ENCODE results near the gene FGFR4.

Gene FGFR4

DNA sequence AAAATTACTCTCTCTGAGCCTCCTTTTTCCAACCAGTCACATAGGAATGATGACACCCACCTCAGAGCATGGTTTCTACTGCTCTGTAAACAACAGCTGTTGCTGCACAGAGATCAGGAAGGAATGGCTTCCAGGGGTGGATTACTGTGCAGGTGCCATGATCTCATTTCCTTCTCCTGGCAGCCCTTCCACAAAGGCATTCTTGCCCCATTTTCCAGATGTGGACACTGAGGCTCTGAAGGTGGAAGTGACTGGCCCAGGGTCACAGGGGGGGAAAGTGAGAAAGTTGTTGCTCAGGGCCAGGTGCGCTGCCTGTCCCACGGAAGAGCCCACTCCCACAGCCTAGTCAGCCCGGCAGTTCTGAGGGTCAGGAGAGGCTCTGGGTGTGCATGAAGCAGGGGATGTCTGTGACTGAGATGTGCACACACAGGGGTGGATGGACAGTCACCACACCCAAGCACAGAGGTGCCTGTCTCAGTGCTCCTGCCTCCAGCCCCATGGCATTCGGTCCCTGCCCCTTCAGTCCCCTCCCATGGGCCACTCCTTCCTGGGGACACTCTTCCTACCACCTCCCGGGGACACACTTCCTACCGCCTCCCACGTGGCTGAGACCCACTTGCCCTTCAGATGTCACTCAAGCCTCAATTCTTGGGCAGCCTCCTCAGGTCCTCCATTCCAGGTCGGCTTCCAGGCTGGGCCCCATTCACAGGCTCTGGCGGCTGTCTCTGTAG lies 17.0 kb downstream of the FGFR4 start:
- DNase-seq, result no peak

DNA sequence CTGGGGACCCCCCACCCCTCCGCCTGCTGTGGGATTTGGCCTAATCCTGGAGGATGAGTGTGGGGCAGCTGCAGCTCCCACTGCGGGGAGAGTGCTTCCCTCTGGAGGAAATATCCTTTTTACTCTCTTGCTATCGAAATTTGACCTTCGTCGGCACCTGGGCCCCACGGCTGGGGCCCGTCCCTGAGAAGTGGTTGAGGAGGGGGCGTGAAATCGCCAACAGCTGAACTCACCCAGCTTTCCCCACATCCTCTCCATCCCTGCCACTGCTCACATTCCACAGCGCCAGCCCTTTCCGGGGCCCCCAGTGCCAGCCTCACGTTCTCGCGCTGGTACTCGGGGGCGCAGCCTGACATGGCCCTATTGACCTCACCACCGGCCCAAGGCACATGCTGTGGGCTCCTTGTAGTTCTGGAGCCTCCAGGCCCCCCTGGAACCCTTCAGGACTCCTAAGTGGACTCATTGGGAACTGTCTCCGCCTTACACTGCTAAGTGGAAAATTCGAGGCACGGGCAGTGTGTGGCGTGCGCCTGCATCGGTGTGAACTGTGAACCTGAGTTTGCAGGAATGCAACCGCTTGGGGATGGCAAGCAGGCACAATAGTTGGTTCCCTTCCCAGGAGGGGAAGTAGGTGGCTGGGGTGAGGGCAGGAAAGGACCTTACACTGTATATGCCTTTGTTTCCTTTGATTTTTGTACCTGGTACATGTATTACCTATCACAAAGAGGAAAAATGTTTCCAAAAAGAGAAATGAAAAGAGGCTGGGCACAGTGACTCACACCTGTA lies 19.2 kb downstream of the FGFR4 start:
- DNase-seq, result no peak

DNA sequence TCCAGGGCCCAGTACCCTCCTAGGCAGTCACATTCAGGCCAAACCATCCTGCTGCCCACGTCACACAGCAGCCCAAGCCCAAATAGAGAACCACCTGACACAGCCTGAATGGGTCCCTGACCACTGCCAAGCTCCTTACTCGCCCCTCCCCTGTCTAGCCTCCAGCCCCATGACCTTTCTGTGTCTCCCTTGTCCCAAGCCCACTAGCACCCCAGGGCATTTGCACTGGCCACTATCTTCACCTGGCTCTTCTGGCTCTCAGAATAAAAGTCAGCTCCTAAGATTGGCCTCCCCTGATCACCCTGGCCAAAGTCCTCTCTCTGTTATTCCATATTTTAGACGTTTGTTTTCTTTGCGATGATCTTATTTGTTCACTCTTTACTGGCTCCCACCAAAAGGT lies 20.4 kb downstream of the FGFR4 start:
- DNase-seq, result no peak

DNA sequence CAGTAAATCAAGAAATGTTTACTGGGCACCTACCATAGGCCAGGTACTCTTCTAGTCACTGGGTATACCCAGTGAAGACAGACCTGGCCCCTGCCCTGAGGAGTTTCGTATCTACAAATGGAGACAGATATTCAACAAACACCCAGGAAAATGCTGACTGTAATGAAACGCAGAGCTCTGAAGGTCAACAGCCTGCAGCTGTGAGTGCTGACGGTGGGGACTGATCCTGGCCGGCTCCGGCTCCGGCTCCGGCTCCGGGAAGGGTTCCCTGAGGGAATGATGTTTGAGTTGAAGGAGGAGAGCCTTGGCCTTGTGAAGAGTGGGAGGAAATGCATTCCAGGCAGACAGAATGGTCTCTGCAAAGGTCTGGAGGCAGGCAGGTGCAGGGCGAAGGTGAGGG lies 23.1 kb downstream of the FGFR4 start:
- no peak for DNase-seq

DNA sequence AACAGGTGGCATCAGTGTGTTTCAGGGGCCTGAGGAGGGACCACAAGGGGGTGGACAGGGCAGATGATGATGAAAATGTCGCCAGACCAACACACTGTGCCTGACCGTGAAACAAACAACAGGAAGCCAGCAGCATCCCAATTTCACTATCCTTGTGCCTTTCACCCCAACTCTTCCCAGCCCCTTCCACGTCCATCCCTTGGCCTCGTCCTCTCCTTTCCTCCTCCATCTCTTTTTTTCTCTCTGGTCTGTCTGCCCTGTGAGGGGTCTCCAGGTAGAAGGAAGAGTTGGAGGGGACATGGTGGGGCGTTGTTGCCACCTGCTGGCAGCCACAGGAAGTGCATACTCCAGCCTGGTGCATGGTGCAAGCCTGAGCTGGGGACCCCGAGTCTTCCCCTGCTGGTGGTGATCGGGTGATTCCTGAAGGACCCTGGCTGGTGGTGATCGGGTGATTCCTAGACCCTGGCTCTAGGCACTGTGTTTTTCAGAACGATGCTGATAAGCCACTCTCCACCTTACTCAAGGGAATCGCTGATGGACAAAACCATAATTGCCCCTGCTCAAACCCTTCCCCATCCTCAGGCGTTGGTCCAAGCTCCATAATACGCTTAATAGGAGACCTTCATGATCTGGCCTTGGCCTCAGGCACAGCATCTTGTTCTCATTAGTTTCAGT lies 25.1 kb downstream of the FGFR4 start:
- DNase-seq, result peak; percentile 70

DNA sequence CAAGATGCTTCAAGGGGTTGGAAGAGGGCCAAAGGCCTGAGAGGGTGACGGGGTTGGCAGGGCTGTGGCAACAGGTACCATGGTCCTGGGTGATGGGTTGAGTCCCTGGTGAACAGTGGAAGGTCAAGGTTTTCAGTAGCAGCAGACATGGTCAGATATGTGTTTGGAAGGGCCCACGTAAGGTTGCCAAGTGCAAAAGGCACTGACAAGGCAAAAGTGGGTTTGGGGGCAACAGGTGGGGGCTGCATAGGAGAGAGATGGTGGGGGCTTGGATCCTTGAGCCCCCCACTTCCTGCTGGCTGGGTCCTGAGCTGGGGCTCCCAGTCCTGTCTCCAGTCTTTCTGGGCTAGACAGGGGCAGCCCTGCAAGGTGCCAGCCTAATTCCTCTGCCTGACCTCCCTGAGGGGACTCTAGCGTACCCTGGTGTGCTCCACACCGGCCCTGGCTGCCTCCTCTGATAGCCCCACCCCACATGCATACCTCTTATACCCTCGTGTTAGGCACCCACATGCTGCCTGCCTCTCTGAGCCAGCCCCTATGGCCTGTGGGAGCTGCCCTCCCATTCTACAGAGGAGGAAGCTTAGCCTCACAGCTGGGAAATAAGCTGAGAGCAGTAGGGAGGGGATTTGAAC lies 26.0 kb downstream of the FGFR4 start:
- no peak for DNase-seq

DNA sequence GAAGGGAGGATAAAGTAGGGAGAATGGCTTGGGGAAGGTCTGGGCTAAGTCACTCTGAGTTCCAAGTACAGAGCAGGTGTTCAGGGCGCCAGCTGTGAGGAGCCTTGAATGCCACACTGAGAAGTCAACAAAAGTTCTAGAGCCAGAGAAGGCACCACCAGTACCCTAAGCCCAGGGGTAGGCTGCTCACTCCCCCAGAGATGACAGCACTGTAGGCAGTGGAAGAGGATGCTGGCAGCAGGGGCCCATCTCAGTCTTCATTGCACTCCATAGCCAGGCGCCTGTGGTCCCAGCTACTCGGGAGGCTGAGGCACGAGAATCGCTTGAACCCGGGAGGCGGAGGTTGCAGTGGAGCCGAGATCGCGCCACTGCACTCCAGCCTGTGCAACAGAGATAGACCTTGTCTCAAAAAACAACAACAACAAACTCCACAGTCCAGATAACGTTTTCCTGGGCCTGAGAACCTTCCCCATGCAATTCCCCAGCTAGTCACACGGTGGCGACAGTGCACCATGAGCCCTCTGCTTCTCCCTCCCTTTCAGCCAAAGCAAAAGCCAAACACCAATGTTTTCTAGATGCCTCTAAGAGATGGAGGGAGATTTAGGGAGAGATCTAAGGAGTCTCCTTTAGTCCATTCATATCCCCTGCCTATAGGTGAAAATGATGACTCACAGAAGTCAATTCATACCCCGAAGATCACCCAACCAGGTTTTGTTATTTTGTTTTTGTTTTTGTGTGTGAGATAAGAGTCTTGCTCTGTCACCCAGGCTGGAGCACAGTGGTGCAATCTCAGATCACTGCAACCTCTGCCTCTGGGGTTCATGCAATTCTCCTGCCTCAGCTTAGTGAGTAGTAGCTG lies 27.1 kb downstream of the FGFR4 start:
- DNase-seq, result peak; percentile 84

DNA sequence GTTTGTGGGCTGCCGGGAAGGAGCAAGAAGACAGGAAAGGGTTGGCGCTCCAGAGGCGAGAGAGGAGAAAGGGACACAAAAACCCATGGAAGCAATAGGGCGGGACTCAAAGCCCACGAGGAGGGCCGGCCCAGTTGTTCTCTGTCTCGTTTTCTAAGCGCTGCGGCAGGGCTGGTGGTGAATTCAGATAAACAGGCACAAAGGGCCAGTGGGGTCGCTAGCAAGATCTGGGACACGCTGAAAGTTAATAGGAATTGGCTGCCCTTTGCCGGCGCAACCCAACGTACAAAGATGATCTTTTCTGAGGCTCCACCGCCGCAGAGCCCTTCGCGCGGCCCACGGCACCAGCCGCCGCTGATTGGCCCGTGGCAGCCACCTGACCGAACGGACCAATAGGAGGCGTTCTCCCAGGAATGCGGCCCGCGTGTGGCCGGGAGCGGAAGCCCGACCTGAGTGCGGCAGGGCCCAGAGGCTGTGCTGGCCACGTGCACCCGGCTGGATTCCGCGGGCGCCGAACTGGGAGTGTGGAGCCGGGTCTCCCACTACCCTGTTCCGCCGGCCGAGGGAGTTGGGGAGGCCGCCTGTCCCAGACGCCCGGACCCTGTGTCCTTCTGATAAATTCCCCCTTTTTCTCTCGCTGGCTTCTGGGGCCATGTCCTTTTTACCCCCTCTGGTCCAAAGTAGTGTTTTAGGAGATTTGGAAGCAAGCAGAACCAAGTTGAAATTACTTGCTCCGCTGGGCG lies 30.1 kb downstream of the FGFR4 start:
- peak; percentile 86 for DNase-seq

DNA sequence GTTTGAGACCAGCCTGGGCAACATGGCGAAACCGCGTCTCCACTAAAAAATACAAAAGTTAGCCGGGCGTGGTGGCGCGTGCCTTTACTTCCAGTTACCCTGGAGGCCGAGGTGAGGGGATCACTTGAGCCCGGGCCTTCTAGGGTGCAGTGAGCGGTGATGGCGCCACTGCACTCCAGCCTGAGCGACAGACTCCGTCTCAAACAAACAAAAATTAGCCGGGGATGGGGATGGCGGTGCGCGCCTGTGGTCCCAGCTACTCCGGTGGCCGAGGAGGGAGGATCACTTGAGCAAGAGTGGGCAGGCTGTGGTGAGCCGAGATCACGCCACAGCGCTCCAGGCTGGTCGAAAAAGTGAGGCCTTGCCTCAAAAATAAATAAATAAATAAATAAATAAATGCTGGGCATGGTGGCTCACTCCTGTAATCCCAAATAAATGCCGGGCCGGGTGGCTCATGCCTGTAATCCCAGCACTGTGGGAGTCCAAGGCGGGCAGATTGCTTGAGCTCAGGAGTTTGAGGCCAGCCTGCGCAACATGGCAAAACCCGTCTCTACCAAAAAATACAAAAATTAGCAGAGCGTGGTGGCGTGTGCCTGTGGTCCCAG lies 30.8 kb downstream of the FGFR4 start:
- DNase-seq, result no peak

DNA sequence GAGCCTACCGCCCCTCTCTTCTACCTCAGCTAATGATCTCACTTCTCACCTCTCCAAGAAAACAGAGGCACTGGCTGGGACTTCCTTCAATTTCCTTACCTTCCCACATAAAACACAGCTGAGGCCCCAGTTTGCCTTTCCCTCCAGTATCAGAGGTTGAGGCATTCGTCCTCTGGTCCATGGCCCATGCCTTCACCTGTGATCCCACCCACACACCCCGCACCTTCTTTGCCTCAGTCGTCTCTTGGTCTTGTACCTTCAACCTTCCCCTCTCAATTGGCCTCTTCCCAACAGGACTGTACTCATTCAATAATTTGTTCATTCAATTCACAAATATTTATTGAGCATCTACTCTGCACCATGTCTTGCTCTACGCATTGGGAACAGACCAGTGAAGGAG lies 35.9 kb downstream of the FGFR4 start:
- DNase-seq, result no peak

DNA sequence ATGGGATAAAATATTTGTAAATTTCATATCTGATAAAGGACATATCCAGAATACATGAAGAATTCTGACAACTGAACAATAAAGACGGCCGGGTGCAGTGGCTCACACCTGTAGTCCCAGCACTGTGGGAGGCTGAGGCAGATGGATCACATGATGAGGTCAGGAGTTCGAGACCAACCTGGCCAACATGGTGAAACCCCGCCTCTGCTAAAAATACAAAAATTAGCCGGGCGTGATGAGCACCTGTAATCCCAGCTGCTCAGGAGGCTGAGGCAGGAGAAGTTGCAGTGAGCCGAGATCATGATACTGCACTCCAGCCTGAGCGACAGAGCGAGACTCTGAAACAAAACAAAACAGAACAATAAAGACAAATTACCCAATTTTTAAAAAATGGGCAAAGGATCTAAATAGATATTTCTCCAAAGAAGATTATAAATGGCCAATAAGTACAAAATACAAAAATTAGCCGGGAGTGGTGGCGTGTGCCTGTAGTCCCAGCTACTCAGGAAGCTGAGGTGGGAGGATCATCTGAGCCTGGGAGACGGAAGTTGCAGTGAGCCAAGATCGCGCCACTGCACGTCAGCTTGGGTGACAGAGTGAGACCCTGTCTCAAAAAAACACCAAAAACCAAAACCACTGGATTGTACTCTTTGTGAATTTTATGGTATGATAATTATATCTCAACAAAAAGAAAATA lies 37.2 kb downstream of the FGFR4 start:
- DNase-seq, result no peak

DNA sequence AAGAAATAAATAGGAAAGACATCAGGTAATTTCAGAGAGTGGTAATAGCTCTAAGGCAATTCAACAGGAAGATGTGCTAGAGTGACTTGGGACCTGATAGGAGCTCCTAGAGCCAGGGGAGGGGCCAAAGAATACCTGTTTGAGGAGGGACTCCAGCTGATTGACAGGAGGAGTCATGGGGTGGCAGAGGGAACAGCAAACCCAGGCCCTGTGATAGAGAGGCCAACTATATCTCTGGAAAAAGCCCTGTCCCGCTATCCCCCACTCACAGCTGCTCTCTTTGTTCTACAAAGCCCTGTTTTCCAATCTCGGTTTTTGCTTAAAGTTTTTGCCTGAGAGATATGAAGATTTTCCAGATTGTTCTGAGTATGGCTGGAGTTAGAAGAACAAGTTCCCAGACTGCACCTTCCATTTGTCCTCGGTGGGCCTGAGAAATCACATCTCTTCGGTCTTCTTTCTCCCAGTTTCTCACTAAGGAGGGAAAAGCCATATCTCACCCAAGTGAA lies 37.8 kb downstream of the FGFR4 start:
- DNase-seq, result no peak

DNA sequence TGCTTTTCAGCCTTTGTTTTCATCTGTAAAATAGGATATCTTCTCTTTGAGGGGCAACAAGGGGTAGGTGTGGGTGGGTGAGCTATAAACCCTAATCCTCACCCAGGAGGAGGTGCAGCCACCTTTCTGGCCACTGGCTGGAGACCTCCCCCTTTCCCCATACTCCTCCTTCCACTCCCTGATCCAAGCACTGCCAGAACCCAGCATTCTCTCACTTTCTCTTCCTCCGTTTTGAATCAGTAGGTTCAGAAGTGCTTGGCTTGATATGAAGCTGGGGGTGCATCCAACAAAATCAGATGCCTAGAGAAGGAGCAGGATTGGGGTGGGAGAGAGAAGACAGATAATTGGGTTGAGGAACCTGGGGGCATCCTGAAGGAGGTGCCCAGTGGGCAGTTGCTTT lies 40.1 kb downstream of the FGFR4 start:
- DNase-seq, result no peak

DNA sequence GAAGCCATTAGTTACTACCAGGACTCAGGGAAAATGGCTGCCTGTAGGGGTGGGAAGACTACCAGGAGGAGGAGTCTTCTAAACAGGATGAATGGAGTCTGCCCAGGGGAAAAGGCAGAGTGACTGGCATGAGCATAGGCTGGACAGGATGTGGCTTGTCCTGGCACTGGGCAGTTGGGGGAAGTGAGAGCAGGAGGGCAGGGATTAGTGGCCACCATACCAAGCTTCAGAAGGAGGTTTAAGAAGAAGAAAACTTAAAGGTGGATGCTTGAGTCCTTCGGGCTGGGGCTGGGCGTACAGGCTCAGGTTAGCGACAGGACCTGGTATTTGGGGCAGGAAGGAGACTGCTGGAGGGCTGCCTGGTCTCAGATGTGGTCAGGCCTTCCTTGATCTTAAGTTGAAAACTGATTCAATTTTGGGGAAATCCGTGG lies 41.9 kb downstream of the FGFR4 start:
- no peak for DNase-seq

DNA sequence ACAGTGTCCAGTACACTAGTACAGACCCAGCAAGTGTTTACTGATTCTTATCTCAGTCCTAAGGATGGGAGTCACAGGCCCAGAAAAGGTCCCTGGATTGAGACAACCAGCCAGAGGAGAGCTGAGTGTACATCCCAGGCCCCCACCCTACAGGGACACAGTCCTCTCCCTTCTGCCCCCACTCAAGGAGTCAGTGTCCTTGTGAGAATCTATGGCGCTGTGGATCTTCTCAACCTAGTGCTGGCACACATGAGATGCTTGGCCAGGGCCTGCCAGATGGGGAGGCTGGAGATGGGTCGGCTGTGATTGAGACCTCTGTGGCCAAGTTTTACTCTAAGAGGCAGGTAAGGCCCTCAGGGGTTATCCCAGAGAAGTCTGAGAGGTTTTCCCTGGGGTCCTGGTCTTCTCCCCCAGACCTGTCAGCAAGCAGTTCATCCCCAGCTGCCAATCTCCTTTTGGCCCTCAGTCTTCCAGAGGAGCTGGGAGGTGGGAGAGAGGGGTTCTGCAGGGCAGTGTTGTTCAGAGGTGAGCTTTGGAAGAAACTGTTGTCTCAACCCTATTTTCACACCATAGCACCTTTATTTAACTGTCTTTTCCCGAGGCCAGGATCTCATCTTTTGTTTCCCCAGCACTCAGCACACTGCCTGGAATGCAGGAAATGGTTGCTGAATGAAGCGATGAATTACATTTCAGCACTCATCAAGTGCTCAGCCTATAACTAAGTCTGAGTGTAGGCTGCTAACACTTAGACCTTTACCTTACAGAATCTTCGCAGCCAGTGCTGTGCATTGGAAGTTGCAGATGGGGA lies 43.7 kb downstream of the FGFR4 start:
- no peak for DNase-seq

DNA sequence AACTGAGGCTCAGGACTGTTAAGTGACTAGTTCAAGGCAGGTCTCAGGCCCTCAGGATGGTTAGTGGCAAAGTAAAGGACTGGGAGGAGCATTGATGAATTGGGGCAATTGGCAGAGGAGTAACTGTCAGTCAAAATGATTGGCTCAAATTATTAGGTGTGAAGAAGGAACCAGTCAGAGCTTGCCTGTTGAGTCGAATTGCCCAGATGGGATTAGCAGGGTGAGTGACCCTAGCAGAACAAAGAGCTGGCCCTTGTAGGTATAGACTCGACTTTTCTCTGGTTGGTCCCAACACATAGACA lies 44.3 kb downstream of the FGFR4 start:
- no peak for DNase-seq

DNA sequence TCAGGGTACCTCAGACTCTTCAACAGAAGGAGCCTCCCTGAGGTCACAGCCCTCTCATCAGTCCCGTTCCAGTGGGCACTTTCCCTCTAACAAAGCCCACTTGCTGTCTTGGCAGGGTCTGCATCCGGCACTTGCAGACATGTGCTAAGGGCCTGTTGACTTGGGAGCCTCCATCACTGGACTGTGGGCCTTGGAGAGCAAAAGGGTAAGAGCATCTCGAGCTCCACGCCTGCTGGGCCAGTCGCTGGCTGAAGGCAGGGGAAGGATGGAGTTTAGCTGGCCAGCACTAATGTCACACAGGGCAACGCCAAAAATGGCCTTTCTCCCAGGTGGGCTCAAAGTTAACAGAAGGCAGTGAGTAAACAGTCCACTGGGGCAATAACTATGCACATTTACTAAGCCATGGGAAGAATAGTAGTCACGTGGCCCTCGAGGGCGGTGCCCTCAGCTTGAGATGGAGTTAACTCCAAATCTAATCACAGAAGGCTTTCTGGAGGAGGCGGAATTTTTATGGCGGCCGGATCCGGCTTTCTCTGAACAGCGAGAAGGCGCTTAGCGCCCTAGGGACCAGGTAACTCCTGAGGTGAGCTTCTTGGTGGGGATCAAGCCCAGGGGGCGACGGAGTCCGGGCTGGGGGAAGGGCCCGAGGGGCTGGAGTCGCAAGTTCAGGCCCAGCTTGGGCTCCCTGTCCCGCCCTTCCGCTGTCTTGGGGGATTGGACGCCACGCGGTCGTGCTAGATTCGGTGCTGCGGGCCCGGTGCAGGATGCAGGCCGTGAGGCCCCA lies 44.8 kb downstream of the FGFR4 start:
- no peak for DNase-seq

DNA sequence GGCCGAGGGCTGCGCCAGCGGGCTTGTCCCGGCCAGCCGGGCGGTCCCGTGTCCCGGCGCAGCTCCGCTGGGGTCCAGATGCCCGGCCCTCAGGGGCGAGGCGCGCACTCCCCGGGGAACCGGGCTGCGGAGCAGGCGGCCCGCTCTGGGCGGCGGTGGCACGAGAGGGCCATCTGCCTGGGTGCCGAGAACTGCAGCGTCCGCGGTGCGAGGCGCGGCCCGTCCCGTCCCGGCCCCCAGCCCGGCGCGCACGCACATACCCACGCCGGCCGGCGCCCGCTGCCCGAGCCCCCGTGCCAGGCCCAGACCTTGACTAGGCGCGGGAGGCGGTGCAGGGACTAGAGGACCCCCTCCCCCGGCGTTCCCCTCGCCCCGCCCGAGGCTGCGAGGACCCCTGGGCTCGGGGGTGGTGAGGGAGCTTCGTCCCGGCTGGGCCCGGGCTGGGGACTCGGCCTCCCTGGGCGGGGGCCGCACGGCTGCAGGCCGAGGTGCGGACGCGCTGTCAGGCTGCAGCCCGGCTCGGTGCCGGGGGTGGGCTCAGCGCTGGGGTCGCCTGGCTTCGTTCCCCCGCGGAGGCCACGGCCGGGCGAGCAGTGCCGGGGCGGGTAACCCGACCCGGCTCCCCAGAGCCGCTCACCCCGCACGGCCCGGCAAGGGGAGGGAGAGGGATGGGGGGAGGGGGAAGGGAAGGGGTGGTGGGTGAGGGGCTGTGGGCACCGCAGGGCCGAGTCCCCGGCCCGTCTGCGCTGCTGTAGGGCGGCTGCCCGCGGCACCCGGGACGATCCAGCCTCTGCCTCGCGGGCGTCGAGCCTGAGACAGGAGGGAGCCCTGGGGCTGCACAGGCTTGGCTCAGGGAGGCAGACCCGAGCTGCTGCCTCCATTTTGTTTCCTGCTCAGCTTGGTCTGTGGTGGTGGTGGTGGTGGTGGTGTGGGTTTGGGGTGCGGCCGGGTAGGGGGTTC lies 45.7 kb downstream of the FGFR4 start:
- DNase-seq, result peak; percentile 43
